GM12878 (cell line): ENCODE data around the gene TGFBR3. TPM values are rescaled to one million over a fixed set of nuclear protein-coding genes. Genes with fewer than 3 reads are reported as not detected.
A peak's percentile ranks its signal among the peaks of the same experiment; 100 is the strongest.

Source experiments
- ATAC-seq: fragments of 200-7000 bp; cut with Tn5 transposase; 3 replicates; pipeline ENCODE4 v1.9.1; 2020; ENCODE audit warnings: mild to moderate bottlenecking, moderate library complexity
- BruUV-seq: library from RNA; stranded (reverse); fragments of 400-500 nt; replicated peaks from 2 replicates; lab custom pipeline; 2021; lab: Mats Ljungman, UMichigan
- CTCF ChIA-PET: fragments of 300-600 bp; sonication (Branson Sonifier 250); formaldehyde crosslinking; extraction: SDS; loops from one replicate; lab custom pipeline; 2021; ENCODE audit warnings: inconsistent platforms; lab: Yijun Ruan, JAX
- POLR2A ChIA-PET: fragments of 350-600 bp; formaldehyde crosslinking; extraction: SDS; loops from one replicate; lab custom pipeline; 2021; ENCODE audit warnings: inconsistent platforms; lab: Charles Lee
- RAD21 ChIA-PET: fragments of 300-600 bp; sonication (Branson Sonifier 250); formaldehyde crosslinking; loops from one replicate; lab custom pipeline; 2023; ENCODE audit warnings: antibody characterized with exemption; ENCODE audit not compliant: unreplicated experiment; lab: Charles Lee
- SMC1A ChIA-PET: fragments of 300-600 bp; sonication (Branson Sonifier 250); formaldehyde crosslinking; loops from one replicate; lab custom pipeline; 2023; ENCODE audit not compliant: unreplicated experiment, uncharacterized antibody; lab: Charles Lee
- DNase-seq: peaks from one replicate; pipeline ENCODE4 v3.0.0-alpha.2; 2011; ENCODE audit warnings: low read depth, low spot score
- FAIRE-seq: peaks from 3 replicates; lab custom pipeline; 2011; peaks lifted over from hg19 to GRCh38; lab: Jason Lieb, UNC
- H2AFZ ChIP-seq: 2 replicates; pipeline ENCODE4 v1.6.0; 2011; ENCODE audit warnings: low read depth, low read length, control low read depth; ENCODE audit not compliant: control insufficient read depth
- H3K27ac ChIP-seq: 2 replicates; pipeline ENCODE4 v1.5.1; 2011; ENCODE audit warnings: control low read depth; ENCODE audit not compliant: control insufficient read depth, insufficient read depth
- H3K27me3 ChIP-seq, 2 experiments: replicated peaks in 1 of 2; 2 replicates each; pipeline versions ENCODE4 v1.6.0 to v1.6.1; 2011; ENCODE audit warnings: low read length in 1 of 2; ENCODE audit not compliant: control insufficient read depth in 2 of 2, insufficient read depth in 2 of 2
- H3K36me3 ChIP-seq, 2 experiments: 2 replicates each; pipeline ENCODE4 v1.5.1; 2011; ENCODE audit warnings: low read length in 1 of 2; ENCODE audit not compliant: control insufficient read depth in 2 of 2, insufficient read depth in 2 of 2
- H3K4me1 ChIP-seq: 2 replicates; pipeline ENCODE4 v1.6.1; 2011; ENCODE audit warnings: mild to moderate bottlenecking, low read length, moderate library complexity, mixed read lengths; ENCODE audit not compliant: control insufficient read depth, insufficient read depth
- H3K4me2 ChIP-seq: 2 replicates; pipeline ENCODE4 v1.6.0; 2011; ENCODE audit warnings: control low read depth; ENCODE audit not compliant: control insufficient read depth, insufficient read depth
- H3K4me3 ChIP-seq: fragments of 200-600 bp; sonication (generic); 2 replicates; pipeline ENCODE4 v1.5.1; 2016
- H3K79me2 ChIP-seq: 2 replicates; pipeline ENCODE4 v1.6.0; 2011; ENCODE audit warnings: low read length; ENCODE audit not compliant: control insufficient read depth, insufficient read depth
- H3K9ac ChIP-seq: 2 replicates; pipeline ENCODE4 v1.8.0; 2011; ENCODE audit warnings: low read length, control low read depth, mixed read lengths; ENCODE audit not compliant: control insufficient read depth, insufficient read depth
- H3K9me3 ChIP-seq: replicated peaks from 3 replicates; pipeline ENCODE4 v1.5.1; 2011; ENCODE audit warnings: mild to moderate bottlenecking, low read length; ENCODE audit not compliant: control insufficient read depth, insufficient read depth
- H4K20me1 ChIP-seq: 2 replicates; pipeline ENCODE4 v1.6.0; 2011; ENCODE audit not compliant: control insufficient read depth, insufficient read depth
- BCL11A ChIP-seq: IDR thresholded peaks from 2 replicates; pipeline ENCODE4 v1.6.1; 2011; ENCODE audit warnings: low read depth, low read length
- DPF2 ChIP-seq: fragments of 450-650 bp; IDR thresholded peaks from 2 replicates; pipeline ENCODE4 v1.6.1; 2017; ENCODE audit warnings: mild to moderate bottlenecking
- FOXM1 ChIP-seq: IDR thresholded peaks from 2 replicates; pipeline ENCODE4 v1.6.1; 2012; ENCODE audit warnings: low read depth, mild to moderate bottlenecking, inconsistent platforms, low read length, moderate library complexity
- TCF3 ChIP-seq: IDR thresholded peaks from 2 replicates; pipeline ENCODE4 v1.6.1; 2012; ENCODE audit warnings: low read depth, mild to moderate bottlenecking, low read length, borderline replicate concordance; ENCODE audit not compliant: insufficient read depth
- ZBED1 ChIP-seq: IDR thresholded peaks from 2 replicates; pipeline ENCODE4 v1.6.1; 2016; ENCODE audit warnings: borderline replicate concordance
- ZNF384 ChIP-seq: IDR thresholded peaks from 2 replicates; pipeline ENCODE4 v1.6.1; 2012; ENCODE audit warnings: low read depth, mild to moderate bottlenecking, low read length, improper control_type of control experiment, borderline replicate concordance
- WGBS: methylation state at CpG from one replicate; pipeline ENCODE4 v1.1.6; 2016; ENCODE audit warnings: low lambda C conversion rate; ENCODE audit not compliant: insufficient replicate concordance, insufficient coverage; ENCODE audit errors: missing lambda C conversion rate; 5-methylcytosine and 5-hydroxymethylcytosine counted together
- in situ Hi-C: fragments of 300-500 bp; cut with MboI; formaldehyde crosslinking; loops from 9 replicates; pipeline ENCODE4 v1.14.3; 2018; ENCODE audit warnings: mixed read lengths
- intact Hi-C: fragments of 100-400 bp; cut with micrococcal nuclease; formaldehyde crosslinking; loops from one replicate; pipeline ENCODE4 v1.14.2; 2022; ENCODE audit not compliant: unreplicated experiment
- polyA plus RNA-seq, 11 experiments: library from polyadenylated mRNA; depleted of rRNA in 4 of 11; unstranded in 6 of 11; stranded (reverse) in 5 of 11; fragments of >200 nt; fragmentation: Nextera tagmentation in 4 of 11; fragmentation: Illumina TruSeq in 1 of 11; extraction: Ambion mirVana in 4 of 11; extraction: Trizol in 1 of 11; gene quantifications; 1 replicate in 1 of 11; 2 replicates in 10 of 11; pipeline versions ENCODE4 v1.2.1 to v1.2.3, GENCODE V29; 2011 to 2016; ENCODE audit warnings: inconsistent platforms in 2 of 11, missing spikeins in 2 of 11, low read depth in 1 of 11
- total RNA-seq, 4 experiments: library from RNA; depleted of rRNA in 3 of 4; stranded (reverse); fragments of >200 nt in 3 of 4; fragmentation: Illumina TruSeq in 1 of 4; extraction: Trizol in 1 of 4; gene quantifications; 2 replicates each; pipeline versions ENCODE4 v1.2.1 to v1.2.3, GENCODE V29; 2013 to 2021
- TF ChIP-seq, protein P1 (sequence below): IDR thresholded peaks from 2 replicates; pipeline ENCODE4 v1.6.1; 2011; ENCODE audit warnings: borderline replicate concordance, low read depth, mild to moderate bottlenecking, moderate library complexity, low read length; ENCODE audit not compliant: insufficient read depth, poor library complexity, severe bottlenecking
- TF ChIP-seq, protein P2 (sequence below): fragments of 450-650 bp; IDR thresholded peaks from 2 replicates; pipeline ENCODE4 v1.6.1; 2017; ENCODE audit warnings: antibody characterized with exemption, mild to moderate bottlenecking, moderate library complexity
- TF ChIP-seq, protein P3 (sequence below): fragments of 450-650 bp; formaldehyde crosslinking; IDR thresholded peaks from 2 replicates; pipeline ENCODE4 v1.5.0; 2022; ENCODE audit warnings: mild to moderate bottlenecking, missing genetic modification characterization
- TF ChIP-seq, protein P4 (sequence below): fragments of 450-650 bp; IDR thresholded peaks from 2 replicates; pipeline ENCODE4 v1.6.1; 2017; ENCODE audit warnings: mild to moderate bottlenecking

TGFBR3 gene
- total and polyA plus RNA-seq, 10 of the 15 experiments (the other 5 are each of a cell fraction or from before 2014, with no cell fraction given): 2.7 to 16.5 (median 12.6) TPM

DNA sequence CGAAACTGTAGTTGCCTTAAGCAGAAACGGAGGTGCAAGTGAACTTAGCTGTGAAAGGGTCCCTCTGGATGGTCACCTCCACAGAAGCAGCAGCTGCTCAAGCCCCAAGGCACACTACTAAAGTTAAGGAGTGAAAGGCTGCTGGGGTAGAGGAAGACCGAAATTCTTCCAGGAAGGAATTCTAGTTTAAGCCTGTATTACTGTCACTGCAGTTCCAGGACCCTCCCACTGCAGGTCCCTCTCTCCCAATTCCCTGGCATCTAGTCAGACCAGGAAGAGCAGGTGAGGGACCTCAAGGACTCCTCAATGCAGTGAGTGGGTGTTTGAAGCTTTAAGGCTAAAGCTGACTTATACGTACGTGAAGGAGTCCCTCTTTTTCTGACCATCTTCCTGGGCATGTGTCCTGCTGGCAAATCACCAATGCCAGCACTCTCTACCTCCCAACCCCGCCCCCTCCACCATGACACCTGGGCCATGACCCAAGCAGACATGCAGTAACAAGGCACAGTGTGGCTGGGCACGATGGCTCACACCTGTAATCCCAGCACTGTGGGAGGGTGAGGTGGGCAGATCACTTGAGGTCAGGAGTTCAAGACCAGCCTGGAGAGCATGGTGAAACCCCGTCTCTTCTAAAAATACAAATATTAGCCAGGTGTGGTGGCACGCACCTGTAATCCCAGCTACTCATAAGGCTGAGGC is 57.2 kb downstream of the TGFBR3 start (continued):
- TF ChIP-seq, protein P1, sequence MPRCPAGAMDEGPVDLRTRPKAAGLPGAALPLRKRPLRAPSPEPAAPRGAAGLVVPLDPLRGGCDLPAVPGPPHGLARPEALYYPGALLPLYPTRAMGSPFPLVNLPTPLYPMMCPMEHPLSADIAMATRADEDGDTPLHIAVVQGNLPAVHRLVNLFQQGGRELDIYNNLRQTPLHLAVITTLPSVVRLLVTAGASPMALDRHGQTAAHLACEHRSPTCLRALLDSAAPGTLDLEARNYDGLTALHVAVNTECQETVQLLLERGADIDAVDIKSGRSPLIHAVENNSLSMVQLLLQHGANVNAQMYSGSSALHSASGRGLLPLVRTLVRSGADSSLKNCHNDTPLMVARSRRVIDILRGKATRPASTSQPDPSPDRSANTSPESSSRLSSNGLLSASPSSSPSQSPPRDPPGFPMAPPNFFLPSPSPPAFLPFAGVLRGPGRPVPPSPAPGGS: no peak
- TF ChIP-seq ZBED1 (no peak), BCL11A (no peak), DPF2 (no peak)
- TF ChIP-seq, protein P2, sequence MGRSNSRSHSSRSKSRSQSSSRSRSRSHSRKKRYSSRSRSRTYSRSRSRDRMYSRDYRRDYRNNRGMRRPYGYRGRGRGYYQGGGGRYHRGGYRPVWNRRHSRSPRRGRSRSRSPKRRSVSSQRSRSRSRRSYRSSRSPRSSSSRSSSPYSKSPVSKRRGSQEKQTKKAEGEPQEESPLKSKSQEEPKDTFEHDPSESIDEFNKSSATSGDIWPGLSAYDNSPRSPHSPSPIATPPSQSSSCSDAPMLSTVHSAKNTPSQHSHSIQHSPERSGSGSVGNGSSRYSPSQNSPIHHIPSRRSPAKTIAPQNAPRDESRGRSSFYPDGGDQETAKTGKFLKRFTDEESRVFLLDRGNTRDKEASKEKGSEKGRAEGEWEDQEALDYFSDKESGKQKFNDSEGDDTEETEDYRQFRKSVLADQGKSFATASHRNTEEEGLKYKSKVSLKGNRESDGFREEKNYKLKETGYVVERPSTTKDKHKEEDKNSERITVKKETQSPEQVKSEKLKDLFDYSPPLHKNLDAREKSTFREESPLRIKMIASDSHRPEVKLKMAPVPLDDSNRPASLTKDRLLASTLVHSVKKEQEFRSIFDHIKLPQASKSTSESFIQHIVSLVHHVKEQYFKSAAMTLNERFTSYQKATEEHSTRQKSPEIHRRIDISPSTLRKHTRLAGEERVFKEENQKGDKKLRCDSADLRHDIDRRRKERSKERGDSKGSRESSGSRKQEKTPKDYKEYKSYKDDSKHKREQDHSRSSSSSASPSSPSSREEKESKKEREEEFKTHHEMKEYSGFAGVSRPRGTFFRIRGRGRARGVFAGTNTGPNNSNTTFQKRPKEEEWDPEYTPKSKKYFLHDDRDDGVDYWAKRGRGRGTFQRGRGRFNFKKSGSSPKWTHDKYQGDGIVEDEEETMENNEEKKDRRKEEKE: no peak
- TF ChIP-seq, all 136 proteins: peak for 0

DNA sequence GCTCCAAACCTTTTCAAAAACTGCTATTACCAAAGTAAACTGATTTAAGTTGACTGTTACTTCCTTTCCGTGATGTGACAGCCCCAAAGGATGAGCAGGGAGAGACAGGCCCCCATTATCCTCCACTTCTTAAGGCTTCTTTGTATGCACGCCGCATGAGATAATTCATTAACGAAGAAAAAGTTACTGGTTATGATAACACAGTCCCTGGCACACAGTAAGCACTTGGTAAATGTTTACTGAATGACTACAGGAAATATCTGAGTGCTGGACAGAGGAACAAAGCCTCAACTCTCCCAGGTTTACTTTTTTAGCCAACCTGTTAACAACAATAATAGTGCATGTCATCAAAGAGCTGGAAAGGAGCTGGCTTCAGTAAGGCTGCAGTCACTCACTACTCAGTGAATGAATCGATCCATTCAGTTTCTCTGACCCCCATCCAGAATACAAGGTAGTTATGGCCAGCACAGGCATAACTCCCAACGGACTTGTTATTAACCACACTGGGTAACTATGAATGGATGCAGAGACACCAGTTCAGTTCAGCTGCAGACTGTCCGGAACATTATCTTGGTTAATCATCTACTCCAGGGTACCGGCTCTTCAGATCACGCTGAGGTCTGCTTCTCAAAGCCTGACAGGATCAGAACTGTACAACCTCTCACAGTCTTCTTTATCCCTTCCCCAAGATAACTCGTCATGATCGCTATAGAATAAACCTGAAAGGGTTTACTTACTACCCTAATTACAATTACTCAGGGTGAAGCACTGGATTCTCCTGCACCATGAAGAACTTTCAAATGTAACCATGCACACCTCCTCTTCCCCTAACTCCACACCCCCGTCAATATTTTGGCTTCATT is 58.3 kb downstream of the TGFBR3 start:
- in situ Hi-C loops: no loop called here
- no peak overlapping the region for H3K4me3 ChIP-seq
- no peak overlapping the region for H3K4me2 ChIP-seq
- ATAC-seq (peak; percentile 59), FAIRE-seq (no peak), DNase-seq (no peak)
- ChIA-PET RAD21 (no interaction called here), CTCF (no interaction called here), POLR2A (no interaction called here), SMC1A (no interaction called here)
- no peaks in the 10 kb centered on the region for H3K79me2 ChIP-seq
- WGBS: 58% methylated on average over 12 of the region's 12 CpGs
- H3K4me1 ChIP-seq: peaks cover 10% of the 10 kb centered on the region; the same call in 1 of the 2 replicates
- no peaks in the 10 kb centered on the region for H3K9me3 ChIP-seq
- no peak overlapping the region for H3K27ac ChIP-seq
- intact Hi-C loops: no loop called here
- H3K36me3 ChIP-seq: no peaks in the 10 kb centered on the region
- H3K9ac ChIP-seq: no peak overlapping the region
- H3K27me3 ChIP-seq: no peaks in the 10 kb centered on the region
- H2AFZ ChIP-seq: no peak overlapping the region
- BruUV-seq: no TSS peak
- no peaks in the 10 kb centered on the region for H4K20me1 ChIP-seq
- TF ChIP-seq ZNF384: no peak
- TF ChIP-seq, protein P3, sequence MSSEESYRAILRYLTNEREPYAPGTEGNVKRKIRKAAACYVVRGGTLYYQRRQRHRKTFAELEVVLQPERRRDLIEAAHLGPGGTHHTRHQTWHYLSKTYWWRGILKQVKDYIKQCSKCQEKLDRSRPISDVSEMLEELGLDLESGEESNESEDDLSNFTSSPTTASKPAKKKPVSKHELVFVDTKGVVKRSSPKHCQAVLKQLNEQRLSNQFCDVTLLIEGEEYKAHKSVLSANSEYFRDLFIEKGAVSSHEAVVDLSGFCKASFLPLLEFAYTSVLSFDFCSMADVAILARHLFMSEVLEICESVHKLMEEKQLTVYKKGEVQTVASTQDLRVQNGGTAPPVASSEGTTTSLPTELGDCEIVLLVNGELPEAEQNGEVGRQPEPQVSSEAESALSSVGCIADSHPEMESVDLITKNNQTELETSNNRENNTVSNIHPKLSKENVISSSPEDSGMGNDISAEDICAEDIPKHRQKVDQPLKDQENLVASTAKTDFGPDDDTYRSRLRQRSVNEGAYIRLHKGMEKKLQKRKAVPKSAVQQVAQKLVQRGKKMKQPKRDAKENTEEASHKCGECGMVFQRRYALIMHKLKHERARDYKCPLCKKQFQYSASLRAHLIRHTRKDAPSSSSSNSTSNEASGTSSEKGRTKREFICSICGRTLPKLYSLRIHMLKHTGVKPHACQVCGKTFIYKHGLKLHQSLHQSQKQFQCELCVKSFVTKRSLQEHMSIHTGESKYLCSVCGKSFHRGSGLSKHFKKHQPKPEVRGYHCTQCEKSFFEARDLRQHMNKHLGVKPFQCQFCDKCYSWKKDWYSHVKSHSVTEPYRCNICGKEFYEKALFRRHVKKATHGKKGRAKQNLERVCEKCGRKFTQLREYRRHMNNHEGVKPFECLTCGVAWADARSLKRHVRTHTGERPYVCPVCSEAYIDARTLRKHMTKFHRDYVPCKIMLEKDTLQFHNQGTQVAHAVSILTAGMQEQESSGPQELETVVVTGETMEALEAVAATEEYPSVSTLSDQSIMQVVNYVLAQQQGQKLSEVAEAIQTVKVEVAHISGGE (CRISPR knock-in tag): no peak
- TF ChIP-seq FOXM1: no peak
- TF ChIP-seq, protein P4, sequence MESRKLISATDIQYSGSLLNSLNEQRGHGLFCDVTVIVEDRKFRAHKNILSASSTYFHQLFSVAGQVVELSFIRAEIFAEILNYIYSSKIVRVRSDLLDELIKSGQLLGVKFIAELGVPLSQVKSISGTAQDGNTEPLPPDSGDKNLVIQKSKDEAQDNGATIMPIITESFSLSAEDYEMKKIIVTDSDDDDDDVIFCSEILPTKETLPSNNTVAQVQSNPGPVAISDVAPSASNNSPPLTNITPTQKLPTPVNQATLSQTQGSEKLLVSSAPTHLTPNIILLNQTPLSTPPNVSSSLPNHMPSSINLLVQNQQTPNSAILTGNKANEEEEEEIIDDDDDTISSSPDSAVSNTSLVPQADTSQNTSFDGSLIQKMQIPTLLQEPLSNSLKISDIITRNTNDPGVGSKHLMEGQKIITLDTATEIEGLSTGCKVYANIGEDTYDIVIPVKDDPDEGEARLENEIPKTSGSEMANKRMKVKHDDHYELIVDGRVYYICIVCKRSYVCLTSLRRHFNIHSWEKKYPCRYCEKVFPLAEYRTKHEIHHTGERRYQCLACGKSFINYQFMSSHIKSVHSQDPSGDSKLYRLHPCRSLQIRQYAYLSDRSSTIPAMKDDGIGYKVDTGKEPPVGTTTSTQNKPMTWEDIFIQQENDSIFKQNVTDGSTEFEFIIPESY: no peak
- TF ChIP-seq TCF3: no peak
